Epidermal melanocyte (primary cell): ENCODE measurements around the gene TRIM15.
"Not testable (repeated sequence)": the region's sequence is repeated elsewhere in the genome, so short reads cannot be mapped to it uniquely, and the experiment has no call there.

Experiments used
- DNase-seq: peaks from one replicate; pipeline ENCODE4 v3.0.0; 2011; ENCODE audit warnings: low spot score; ENCODE audit not compliant: insufficient read length

Gene TRIM15

DNA sequence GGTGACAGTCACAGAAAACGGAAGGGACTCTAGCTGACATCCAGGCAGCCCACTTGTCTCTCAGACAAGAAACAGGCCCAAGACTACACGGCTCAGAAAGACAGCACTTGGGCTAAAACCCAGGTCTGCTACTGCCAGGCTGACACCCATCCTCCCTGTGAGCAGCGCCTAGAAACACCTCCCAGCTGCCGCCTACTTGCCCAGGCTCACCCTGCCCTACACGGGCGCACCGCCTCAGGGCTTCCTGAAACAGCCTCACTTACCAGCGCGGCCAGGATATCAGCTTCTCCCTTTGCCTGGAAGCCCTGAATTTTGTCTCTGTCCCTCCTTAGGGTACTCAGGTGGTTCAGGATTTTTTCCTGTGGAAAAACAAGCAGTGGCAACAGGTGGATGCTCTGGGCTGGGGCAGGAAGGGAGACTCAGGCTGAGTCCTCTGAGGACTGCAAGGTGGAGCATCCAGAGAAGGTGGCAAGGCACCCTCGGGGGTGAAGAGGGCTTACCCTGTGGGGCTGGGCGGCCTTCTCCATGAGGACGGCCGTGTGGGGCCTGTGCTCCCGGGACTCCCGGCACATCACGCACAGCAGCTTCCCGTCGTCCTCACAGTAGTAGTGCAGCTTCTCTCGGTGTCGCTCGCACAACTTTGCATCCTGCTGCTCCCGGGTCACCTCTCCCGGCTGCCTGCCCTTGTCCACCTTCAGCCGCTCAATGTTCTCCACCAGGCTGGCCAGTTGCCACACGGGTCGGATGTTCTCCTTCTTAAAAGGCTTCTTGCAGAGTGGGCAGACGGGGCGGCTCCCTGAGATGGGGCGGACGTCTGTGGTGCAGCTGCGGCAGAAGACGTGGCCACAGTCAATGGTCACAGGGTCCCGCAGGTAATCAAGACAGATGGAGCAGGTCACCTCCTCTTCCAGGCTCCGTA, 35.1 kb downstream of the TRIM15 start:
- no peak for DNase-seq

DNA sequence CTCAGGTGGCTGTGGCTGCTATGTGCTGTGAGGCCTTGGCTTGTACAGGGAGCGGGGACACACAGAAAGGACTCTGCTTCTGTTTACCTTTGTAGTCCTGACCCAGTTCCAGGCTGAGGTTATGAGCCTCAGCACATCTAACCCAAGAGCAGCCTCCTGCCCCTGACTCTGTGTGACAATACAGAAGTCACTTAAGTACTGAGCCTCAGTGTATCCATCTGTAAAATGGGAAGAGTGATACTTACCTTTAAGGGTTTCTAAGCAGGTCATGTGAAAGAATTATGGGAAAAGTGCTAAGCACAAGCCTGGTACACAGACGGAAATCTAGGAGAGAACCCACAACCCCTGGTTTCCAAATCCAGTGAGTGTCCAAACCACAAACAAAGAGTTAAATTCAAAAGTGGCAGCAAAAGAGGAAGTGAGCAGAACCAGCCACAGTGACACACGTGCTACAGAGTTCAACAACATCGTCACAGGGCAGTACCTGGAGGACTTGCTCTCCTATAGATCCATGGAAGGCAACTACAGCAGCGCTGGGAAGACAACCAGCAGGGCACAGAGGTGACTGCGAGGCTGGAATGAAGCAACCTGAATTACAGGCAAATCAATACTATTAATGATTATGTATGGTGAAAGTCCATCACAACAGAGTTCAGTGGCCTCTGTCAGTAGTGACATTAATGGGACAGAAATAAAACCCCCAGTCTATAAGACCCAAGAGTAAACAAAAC, 37.4 kb downstream of the TRIM15 start:
- DNase-seq = no peak

DNA sequence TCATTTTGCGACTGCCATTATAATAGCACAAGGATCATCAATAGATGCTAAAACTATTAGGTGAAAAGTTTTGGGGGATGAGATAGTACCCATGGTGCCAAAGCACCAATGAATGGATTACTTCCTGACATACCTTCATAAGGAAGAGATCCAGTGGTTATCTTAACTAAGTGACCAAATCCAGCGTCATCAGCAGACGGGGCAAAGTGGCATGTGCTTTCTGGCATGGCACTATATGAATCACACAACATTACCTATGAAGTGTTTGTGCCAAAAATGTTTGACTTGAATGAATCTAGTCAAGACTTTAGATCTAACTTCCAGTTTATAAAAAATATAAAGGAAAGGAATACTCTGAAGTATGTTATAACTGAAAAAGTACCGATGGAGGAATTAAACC, 39.0 kb downstream of the TRIM15 start:
- DNase-seq = no peak

DNA sequence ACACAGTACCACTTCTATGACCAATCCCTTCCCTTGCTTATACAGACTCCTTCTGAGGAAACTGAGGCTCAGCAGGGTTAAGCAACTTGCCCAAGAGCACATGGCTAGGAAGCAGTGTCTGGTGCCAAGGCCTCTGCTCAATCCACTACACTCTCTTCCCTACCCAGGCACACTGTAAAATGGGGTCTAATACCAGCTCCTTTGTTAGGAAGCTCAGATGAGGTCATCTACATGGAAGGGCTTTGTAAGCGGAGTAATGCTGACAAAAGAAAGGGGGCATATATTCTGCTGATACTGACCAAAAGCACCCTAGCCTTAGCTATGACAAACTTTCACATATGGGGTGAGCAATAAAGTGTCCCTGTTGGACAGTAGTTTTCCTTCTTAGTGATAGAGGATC, 40.8 kb downstream of the TRIM15 start:
- DNase-seq = no peak

DNA sequence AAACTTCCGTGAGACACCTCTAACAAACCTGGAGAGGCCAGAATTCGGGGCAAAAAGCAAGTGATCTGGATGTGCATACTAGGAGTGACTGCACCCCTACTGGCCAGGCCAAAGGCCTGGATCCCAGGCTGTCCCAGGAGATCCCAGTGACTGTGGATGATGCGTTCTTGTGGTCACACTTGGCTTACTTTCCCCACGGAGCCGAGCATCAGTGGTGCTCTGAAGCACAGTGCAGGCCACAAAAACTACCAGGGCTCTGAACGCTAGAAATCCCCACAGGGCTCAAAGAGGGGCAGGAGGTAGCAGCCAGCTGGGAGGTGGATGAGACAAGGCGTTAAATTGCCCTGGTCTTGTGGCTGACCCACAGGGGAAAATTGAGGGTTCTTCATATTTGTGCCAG, 42.8 kb downstream of the TRIM15 start:
- DNase-seq = no peak

DNA sequence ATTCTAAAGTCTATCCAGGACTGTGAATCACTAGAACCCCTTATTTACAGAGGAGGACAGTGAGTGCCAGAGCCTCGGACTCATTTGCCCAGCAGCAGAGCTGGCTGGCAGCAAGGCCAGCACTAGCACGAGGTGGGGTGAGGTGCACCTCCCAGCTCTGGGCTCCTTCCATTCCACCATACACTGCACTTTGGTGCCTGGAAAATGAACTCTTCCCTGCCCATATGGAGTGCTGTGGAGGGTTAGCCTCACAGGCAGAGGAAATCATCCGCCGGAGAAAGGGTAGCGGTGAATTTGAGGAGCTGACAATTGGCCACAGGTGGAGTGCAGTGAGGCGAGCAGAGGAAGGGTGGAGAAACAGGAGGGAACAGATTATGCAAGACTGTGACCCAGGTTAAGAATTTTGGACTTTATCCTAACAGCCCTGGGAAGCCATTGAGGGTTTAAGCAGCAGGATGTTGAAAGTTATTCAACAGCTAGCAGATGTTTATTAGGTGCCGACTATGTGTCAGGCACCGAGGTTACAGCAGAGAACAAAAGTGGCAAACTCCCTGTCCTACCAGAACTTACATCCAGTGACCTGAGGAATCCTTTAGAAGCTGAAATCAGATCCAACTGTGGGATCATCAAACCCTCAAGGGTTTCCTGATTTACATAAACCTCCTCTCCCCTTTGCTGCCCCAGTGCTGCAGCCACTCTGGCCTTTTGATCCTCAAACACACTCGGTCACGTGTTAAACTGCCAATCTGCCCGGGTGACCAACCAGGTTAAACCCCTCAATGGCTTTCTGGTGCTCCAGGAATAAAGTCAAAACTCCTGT, 43.7 kb downstream of the TRIM15 start:
- no peak for DNase-seq

DNA sequence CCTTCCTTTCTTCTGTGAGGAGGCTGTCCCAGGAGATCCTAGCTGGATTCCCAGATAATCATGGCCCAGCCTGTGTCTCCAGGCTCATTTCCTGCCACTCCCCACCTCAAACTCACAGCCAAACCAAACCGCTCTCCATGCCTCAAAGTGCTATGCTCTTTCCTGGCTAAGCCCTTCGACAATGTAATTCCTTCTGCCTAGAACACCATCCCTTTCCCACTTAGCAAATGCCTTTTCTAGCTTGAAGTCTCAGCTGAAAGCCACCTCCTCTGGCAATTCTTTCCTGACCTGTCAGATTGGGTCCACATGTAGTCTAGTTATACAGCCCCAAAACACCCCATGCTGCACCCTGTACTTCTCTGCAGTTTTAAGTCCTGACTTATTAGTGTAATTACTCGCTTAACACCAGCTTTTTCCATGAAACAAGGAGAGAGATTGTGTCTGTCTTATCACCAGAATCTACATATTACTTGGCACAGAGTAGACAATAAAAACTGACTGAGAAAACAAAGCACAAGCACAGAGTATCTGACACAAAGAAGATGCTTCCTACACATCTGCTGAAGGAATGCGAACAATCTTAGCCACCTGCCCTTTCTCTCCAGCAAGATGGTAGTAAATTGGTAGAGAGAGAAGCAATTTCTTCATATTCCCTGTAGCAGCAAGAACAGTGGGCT, 44.4 kb downstream of the TRIM15 start:
- no peak for DNase-seq

DNA sequence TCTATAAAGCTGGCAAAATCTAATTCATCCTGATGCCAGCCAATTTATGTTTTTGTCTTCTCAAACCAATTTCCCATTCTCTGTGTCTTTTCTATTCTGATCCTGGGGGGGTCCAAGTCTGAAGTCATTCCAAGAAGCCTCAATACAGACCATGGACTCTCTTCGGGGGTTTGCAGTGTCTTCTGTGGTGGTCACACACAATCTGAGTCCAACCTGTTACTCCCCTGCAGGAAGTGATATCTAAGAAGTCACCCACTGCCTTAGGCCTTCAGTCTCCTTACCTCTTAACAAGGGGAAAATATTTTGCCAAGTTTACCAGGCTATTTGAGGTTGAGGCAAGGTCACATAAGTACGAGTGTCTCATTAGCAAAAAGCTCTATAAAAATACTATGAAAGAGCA, 48.0 kb downstream of the TRIM15 start:
- no peak for DNase-seq

DNA sequence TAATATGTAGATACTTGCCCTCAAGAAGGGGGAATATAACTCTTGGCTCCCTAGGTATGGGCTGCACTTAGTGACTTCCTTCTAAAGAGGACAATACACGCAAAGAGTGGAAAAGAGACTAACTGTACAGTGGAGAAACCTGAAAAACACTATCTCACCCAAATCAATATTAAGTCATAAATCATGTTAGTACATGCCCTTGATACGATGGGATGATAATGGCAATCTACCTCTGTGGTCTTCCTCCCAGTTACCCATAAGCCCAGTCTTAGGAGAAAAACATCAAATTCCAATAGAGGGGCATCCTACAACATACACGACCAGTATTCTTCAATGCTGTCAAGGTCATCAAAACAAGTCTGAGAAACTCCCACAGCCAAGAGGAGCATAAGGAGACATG, 48.6 kb downstream of the TRIM15 start:
- DNase-seq = no peak

DNA sequence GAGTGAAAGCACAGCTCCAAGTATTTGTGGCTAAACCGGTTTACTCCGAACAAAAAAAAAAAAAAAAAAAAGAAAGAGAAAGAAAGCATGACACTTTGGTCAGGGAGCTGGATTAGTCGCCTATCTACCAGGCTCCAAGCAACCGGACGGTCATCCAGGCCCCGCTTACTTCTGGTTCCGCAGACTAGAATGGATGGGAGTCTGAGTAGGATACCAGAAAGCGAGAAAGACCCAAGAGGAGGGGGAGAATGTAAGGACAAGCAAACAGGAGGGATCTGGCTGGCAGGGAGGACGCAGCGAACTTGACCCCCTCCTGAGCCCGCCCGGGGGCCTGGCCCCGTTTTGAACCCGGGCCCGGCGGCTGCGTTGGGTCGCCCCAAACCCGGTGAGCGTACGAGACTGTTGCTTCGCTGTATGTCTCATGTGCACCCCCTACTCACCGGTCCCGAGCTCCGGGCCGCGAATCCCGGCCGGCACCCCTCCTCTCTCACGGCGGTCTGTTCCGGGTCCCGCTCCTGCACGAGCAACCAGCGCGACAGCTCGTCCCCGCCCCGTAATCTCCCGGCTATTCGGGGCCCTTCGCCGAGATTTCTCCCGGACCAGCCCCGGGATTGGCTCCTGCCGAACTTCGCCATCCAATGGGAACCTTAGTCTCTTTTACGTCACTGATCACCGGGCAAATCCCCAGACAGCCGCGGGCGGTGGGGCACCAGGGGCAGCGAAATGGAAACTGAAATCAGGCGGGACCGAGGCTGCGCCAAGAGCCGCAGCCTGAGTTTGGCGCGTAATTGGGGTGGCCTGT, 49.7 kb downstream of the TRIM15 start, which contains the start of gene TRIM26:
Gene TRIM26, minus strand, starts transcription at position 542 of the 802 bp plus-strand sequence. CDS start 14,303 bp downstream, outside the sequence.
- DNase-seq = peak; percentile 98

DNA sequence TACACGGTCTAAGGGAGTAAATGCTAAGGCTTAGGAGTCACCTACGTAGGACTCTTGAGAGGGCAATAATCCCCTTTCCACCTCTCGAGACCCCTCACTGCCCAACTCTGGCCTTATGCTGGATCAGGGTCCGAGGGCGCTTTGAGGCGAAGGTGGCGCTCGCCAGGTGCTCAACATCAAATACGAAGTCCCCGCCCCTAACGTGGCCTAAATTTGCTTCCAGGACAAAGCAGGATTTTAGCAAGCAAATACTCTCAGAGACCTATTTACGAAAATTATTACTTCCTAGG, 50.3 kb downstream of the TRIM15 start:
- DNase-seq = no peak

DNA sequence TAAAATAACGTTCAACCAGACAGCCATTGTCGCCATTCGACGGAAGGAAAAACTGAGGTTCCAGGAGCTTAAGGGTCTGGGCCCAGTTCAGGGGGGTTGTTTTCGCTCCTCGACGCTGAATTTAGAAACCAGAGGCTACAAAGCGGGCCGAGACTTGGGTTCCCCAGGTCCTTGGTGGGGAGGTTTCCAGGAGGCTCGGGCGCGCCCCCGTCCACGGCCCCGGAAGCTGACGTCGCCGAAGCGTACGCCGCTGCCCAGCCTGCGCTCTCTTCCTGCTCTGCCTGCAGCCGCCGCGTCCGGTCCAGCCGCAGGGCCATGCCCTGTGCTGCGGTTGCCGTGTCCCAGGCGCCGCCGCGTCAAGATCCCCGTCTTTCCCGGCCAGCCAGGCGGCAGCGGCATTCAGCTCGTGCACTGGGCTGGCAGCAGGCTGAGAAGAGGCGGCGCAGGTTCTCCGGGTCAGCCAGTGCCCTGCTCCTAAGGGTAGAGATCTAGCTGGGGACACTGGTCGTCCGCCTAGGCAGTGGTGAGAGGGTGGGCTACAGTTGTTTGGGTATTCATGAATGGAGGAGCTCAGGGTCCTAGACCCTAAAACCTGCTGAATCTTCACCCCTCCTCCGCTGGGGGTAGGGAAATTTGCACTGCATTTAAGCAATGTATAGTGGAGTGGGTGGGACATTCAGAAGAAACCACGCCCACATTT, 50.8 kb downstream of the TRIM15 start:
- peak; percentile 44 for DNase-seq

DNA sequence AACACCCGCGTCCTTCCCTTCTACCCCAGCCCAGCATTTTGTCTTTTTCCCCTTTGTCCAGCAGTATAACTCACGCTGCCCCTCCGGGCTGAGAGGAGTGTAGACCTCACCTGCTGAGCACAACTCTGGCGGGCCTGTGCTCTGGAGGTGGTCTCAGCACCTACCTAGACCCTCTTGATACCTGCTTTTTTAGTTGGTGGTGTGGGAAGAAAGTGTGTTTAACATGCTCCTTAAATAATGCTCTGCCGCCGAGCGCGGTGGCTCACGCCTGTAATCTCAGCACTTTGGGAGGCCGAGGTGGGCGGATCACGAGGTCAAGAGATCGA, 51.3 kb downstream of the TRIM15 start:
- DNase-seq = no peak

DNA sequence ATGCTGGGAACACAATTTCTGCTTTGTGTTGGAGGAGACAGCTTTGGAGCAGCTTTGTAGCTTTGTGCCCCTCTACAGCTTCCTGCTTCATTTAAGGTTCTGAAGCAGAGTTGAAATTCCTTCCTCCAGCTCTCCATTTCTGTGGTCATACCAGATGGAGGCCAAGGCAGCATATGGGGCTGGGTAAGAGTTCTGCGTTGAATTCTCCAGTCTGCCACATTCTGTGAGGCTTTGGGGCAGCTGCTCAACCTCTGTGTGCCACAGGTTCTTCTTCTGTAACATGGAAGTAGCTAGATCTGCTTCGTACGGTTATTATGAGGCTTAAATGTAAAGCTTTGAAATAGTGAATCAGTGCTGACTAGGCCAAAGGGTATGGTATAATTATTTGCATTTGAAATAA, 52.8 kb downstream of the TRIM15 start:
- DNase-seq = no peak

DNA sequence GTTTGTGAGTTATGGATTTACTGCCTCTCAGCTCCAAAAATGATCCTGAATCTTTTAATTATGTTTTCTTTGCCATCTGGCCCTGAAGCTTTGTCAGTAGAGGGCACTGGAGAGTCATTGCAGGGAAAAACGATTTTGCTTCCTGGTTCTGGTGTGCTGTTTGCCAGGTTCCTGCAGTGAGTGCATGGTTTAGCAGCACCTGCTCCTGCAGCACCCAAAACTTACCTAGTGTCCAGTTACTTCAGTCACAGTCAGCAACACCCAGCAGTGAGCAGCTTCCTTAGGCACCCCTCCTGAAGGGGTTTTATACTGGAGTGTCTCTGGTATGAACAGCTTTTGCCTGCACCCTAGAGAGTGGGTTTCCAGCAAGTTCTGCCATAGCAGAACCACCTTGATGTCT, 55.9 kb downstream of the TRIM15 start:
- peak; percentile 37 for DNase-seq

DNA sequence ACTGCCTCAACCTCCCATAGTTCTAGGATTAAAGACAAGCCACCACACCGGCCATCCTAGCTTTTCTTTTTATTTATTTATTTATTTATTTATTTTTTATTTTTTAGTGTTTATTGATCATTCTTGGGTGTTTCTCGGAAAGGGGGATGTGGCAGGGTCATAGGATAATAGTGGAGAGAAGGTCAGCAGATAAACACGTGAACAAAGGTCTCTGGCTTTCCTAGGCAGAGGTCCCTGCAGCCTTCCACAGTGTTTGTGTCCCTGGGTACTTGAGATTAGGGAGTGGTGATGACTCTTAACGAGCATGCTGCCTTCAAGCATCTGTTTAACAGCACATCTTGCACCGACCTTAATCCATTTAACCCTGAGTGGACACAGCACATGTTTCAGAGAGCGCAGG, 58.0 kb downstream of the TRIM15 start:
- not testable (repeated sequence) for DNase-seq

DNA sequence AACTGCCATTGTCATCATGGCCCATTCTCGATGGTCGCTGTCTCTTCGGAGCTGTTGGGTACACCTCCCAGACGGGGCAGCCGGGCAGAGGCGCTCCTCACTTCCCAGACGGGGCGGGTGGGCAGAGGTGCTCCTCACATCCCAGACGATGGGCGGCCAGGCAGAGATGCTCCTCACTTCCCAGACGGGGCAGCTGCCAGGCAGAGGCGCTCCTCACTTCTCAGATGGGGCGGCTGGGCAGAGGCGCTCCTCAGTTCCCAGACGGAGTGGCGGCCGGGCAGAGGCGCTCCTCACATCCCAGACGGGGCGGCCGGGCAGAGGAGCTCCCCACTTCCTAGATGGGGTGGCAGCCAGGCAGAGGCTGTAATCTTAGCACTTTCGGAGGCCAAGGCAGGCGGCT, 58.6 kb downstream of the TRIM15 start:
- DNase-seq = not testable (repeated sequence)
